Activated CD4-positive, alpha-beta memory T cell treated with anti-CD3 and anti-CD28 coated beads, Interleukin-2, amount 10 ng/mL, durations not matched to agents 7 days and 5 days (primary cell): ENCODE results near the gene CELA2B. TPM values are rescaled to one million over a fixed set of nuclear protein-coding genes. Genes with fewer than 3 reads are reported as not detected.

Experiments
- CTCF ChIA-PET: fragments of 350-600 bp; sonication (Branson Sonifier 250); formaldehyde crosslinking; loops from one replicate; lab custom pipeline; 2021; ENCODE audit warnings: antibody characterized with exemption, inconsistent platforms; lab: Charles Lee
- POLR2A ChIA-PET: fragments of 350-600 bp; sonication (Branson Sonifier 250); formaldehyde crosslinking; loops from one replicate; lab custom pipeline; 2021; ENCODE audit warnings: antibody characterized with exemption; lab: Charles Lee
- DNase-seq: peaks from one replicate; pipeline ENCODE4 v3.0.0-alpha.2; 2020
- H3K27ac Mint-ChIP-seq: one replicate; pipeline ENCODE4 v1.8.0; 2021; ENCODE audit warnings: mild to moderate bottlenecking, mixed read lengths
- H3K27me3 Mint-ChIP-seq: one replicate; pipeline ENCODE4 v1.8.0; 2021; ENCODE audit warnings: mixed read lengths
- H3K36me3 Mint-ChIP-seq: one replicate; pipeline ENCODE4 v1.8.0; 2021; ENCODE audit warnings: low read depth, mixed read lengths
- H3K4me1 Mint-ChIP-seq: one replicate; pipeline ENCODE4 v1.8.0; 2021; ENCODE audit warnings: mixed read lengths
- H3K4me3 Mint-ChIP-seq: one replicate; pipeline ENCODE4 v1.8.0; 2021; ENCODE audit warnings: mild to moderate bottlenecking, mixed read lengths
- H3K9me3 Mint-ChIP-seq: one replicate; pipeline ENCODE4 v1.8.0; 2021; ENCODE audit warnings: mixed read lengths
- total RNA-seq, 2 experiments: library from RNA; stranded (reverse); gene quantifications; one replicate each; pipeline ENCODE4 v1.2.3, GENCODE V29; 2021

CELA2B gene
- total RNA-seq, 2 experiments from 2014 or later, result not detected

GRCh38 chr1:15435239-15436077 is 40.4 kb upstream of the CELA2B start:
- ChIA-PET CTCF (interaction anchor here (0.7 to 2.4 kb wide), 3 partner anchors 111 to 126 kb away, joined by 3 to 9 read pairs (median 4); no protein-coding TSS in a partner anchor), POLR2A (interaction anchor here (1.2 to 2.0 kb wide), 2 partner anchors 22 to 79 kb away, joined by 3 to 5 read pairs; no protein-coding TSS in a partner anchor)
- Mint-ChIP-seq H3K27me3 (no peaks in the 10 kb centered on the region), H3K9me3 (no peaks in the 10 kb centered on the region), H3K4me3 (no peak overlapping the region), H3K27ac (no peak overlapping the region), H3K36me3 (peaks cover under 1% of the 10 kb centered on the region), H3K4me1 (no peaks in the 10 kb centered on the region)
- no peak for DNase-seq

- POLR2A ChIA-PET, result interaction anchor here (0.8 to 1.1 kb wide), 2 partner anchors 114 to 117 kb away, joined by 3 read pairs; no protein-coding TSS in a partner anchor
- no peak overlapping the region for H3K4me3 Mint-ChIP-seq
These were observed 38.9 kb upstream of the CELA2B start for GRCh38 chr1:15436881-15437442.

GRCh38 chr1:15439325-15439724 is 36.6 kb upstream of the CELA2B start:
- Mint-ChIP-seq H3K27me3 (peaks cover 1% of the 10 kb centered on the region), H3K9me3 (no peaks in the 10 kb centered on the region), H3K36me3 (no peaks in the 10 kb centered on the region), H3K4me3 (no peak overlapping the region), H3K4me1 (no peaks in the 10 kb centered on the region), H3K27ac (no peak overlapping the region)
- CTCF ChIA-PET, result no interaction called here
- DNase-seq, result no peak
- POLR2A ChIA-PET, result no interaction called here

More at GRCh38 chr1:15436881-15437442, 38.9 kb upstream of the CELA2B start:
- H3K27ac Mint-ChIP-seq, result no peak overlapping the region
- CTCF ChIA-PET, result interaction anchor here (2.3 kb wide), 1 partner anchor 114 kb away, joined by 7 read pairs; no protein-coding TSS in a partner anchor
- no peaks in the 10 kb centered on the region for H3K4me1 Mint-ChIP-seq
- no peaks in the 10 kb centered on the region for H3K27me3 Mint-ChIP-seq
- H3K36me3 Mint-ChIP-seq, result no peaks in the 10 kb centered on the region
- no peak for DNase-seq
- H3K9me3 Mint-ChIP-seq, result no peaks in the 10 kb centered on the region

- POLR2A ChIA-PET, result no interaction called here
- CTCF ChIA-PET, result interaction anchor here (2.4 kb wide), 1 partner anchor 10 kb away, joined by 5 read pairs; no protein-coding TSS in a partner anchor
- DNase-seq, result no peak
- no peak overlapping the region for H3K27ac Mint-ChIP-seq
- no peaks in the 10 kb centered on the region for H3K9me3 Mint-ChIP-seq
- H3K4me3 Mint-ChIP-seq, result no peak overlapping the region
- H3K4me1 Mint-ChIP-seq, result peaks cover 4% of the 10 kb centered on the region
- no peaks in the 10 kb centered on the region for H3K36me3 Mint-ChIP-seq
- peaks cover 1% of the 10 kb centered on the region for H3K27me3 Mint-ChIP-seq
These were observed 35.5 kb upstream of the CELA2B start for GRCh38 chr1:15440357-15440756.

- Mint-ChIP-seq H3K27ac (no peak overlapping the region), H3K36me3 (no peaks in the 10 kb centered on the region), H3K4me3 (no peak overlapping the region), H3K9me3 (no peaks in the 10 kb centered on the region), H3K4me1 (peaks cover 10% of the 10 kb centered on the region), H3K27me3 (peaks cover 3% of the 10 kb centered on the region)
- no peak for DNase-seq
- ChIA-PET CTCF (interaction anchor here (1.1 to 2.4 kb wide), 2 partner anchors 10 to 118 kb away, joined by 5 read pairs; no protein-coding TSS in a partner anchor), POLR2A (no interaction called here)
These were observed 34.7 kb upstream of the CELA2B start for GRCh38 chr1:15441247-15441646.

GRCh38 chr1:15442119-15442518 is 33.8 kb upstream of the CELA2B start:
- no peak for DNase-seq
- Mint-ChIP-seq H3K36me3 (no peaks in the 10 kb centered on the region), H3K27ac (no peak overlapping the region), H3K9me3 (no peaks in the 10 kb centered on the region), H3K27me3 (peaks cover 3% of the 10 kb centered on the region), H3K4me3 (no peak overlapping the region), H3K4me1 (peaks cover 10% of the 10 kb centered on the region)
- ChIA-PET POLR2A (no interaction called here), CTCF (interaction anchor here (1.1 to 2.4 kb wide), 2 partner anchors 11 to 118 kb away, joined by 5 read pairs; no protein-coding TSS in a partner anchor)

- no peak for DNase-seq
- Mint-ChIP-seq H3K4me3 (no peak overlapping the region), H3K27ac (no peak overlapping the region), H3K36me3 (no peaks in the 10 kb centered on the region), H3K9me3 (no peaks in the 10 kb centered on the region), H3K4me1 (peaks cover 10% of the 10 kb centered on the region), H3K27me3 (peaks cover 3% of the 10 kb centered on the region)
- ChIA-PET POLR2A (no interaction called here), CTCF (interaction anchor here (1.7 kb wide), 1 partner anchor 11 kb away, joined by 8 read pairs; no protein-coding TSS in a partner anchor)
These were observed 33.1 kb upstream of the CELA2B start for GRCh38 chr1:15442759-15443158.

GRCh38 chr1:15443281-15443680 is 32.6 kb upstream of the CELA2B start:
- Mint-ChIP-seq H3K27me3 (peaks cover 3% of the 10 kb centered on the region), H3K9me3 (no peaks in the 10 kb centered on the region), H3K4me3 (no peak overlapping the region), H3K27ac (no peak overlapping the region), H3K36me3 (no peaks in the 10 kb centered on the region), H3K4me1 (peaks cover 10% of the 10 kb centered on the region)
- DNase-seq, result no peak
- ChIA-PET CTCF (interaction anchor here (1.7 kb wide), 1 partner anchor 12 kb away, joined by 8 read pairs; no protein-coding TSS in a partner anchor), POLR2A (no interaction called here)

GRCh38 chr1:15444468-15445389 is 31.2 kb upstream of the CELA2B start:
- no peaks in the 10 kb centered on the region for H3K36me3 Mint-ChIP-seq
- peaks cover 10% of the 10 kb centered on the region for H3K4me1 Mint-ChIP-seq
- no peak overlapping the region for H3K4me3 Mint-ChIP-seq
- no peak for DNase-seq
- peaks cover 3% of the 10 kb centered on the region for H3K27me3 Mint-ChIP-seq
- POLR2A ChIA-PET, result no interaction called here
- no peak overlapping the region for H3K27ac Mint-ChIP-seq
- H3K9me3 Mint-ChIP-seq, result no peaks in the 10 kb centered on the region
- CTCF ChIA-PET, result interaction anchor here (1.7 kb wide), 1 partner anchor 13 kb away, joined by 8 read pairs; no protein-coding TSS in a partner anchor

GRCh38 chr1:15445390-15446122 is 30.3 kb upstream of the CELA2B start:
- Mint-ChIP-seq H3K27me3 (peaks cover 3% of the 10 kb centered on the region), H3K9me3 (no peaks in the 10 kb centered on the region), H3K4me1 (peaks cover 10% of the 10 kb centered on the region), H3K4me3 (no peak overlapping the region), H3K36me3 (no peaks in the 10 kb centered on the region), H3K27ac (no peak overlapping the region)
- DNase-seq, result no peak
- CTCF ChIA-PET, result no interaction called here
- POLR2A ChIA-PET, result no interaction called here

- ChIA-PET CTCF (no interaction called here), POLR2A (no interaction called here)
- Mint-ChIP-seq H3K9me3 (no peaks in the 10 kb centered on the region), H3K27me3 (peaks cover 5% of the 10 kb centered on the region), H3K4me3 (no peak overlapping the region), H3K36me3 (no peaks in the 10 kb centered on the region), H3K27ac (no peak overlapping the region), H3K4me1 (peaks cover 10% of the 10 kb centered on the region)
- no peak for DNase-seq
These were observed 29.7 kb upstream of the CELA2B start for GRCh38 chr1:15446212-15446611.
